NCI-H2171 (cell line): ENCODE measurements around the gene TGM2.

Experiments used
- DNase-seq: peaks from one replicate; lab custom pipeline; 2025; lab: John Stamatoyannopoulos, UW

Gene TGM2

GRCh38 chr20:38165089-38165965 is at the start of gene TGM2:
TSS of gene TGM2 (minus strand) at chr20:38165270. CDS start at chr20:38165198, 72 bp downstream.
- no peak for DNase-seq

DNA sequence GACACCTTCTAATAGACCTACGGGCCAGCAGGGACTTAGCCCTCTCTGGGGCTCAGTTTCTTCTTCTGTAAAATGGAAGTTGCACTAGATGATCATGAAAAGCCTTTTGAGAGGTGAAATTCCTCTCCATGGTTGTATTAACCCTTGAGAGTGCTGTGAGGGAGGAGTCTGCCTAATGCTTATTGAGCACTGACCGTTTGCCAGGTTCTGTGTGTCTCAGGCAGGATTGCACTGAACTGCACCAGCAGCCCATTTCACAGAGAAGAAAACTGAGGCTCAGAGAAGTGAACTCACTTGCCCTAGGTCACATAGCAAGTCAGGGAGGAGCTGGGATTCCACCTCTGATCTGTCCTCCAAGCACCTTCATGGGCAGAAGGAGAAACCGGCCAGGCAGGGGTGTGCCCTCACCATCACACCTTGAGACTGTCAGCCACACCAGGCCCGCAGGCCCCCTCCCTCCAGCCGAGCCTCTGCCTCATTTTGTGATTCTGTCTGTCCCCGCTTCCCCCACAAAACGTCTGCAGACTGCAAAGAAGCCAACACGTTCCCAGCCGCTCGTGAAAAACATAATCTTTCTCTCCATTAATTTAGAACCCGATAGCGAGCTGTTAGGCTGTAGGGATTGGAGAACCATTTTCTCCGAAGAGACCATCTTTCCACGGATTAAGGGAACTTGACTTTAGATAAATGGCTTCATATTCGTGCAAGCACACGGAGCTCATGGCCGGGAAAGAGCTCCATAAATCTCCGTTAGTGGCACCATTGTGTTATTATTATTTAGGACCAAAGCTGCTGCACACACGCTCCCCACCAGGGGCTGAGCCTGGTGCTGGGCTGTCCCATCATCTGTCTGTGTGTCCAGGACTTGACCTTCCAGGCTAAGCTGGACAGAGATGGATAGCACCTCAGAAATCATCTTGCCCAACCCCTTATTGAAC is 49.5 kb upstream of the TGM2 start:
- no peak for DNase-seq

DNA sequence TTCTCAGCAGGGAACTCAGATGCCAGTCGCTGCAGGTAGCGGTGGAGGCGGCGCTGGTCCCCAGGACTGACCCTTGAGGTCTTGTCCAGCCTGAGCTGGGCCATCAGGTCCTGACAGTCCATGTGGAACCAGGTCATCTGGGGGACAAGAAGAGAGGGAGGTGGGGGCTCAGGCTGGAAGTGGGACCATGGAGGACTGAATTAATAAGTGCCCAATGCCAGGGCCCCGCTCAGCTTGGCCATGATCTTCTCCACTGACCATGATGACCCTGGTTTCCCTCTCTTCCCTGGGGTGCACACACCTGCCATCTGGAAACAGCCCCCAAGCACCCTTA is 48.5 kb upstream of the TGM2 start:
- no peak for DNase-seq

GRCh38 chr20:38212806-38213606 is 47.9 kb upstream of the TGM2 start:
- DNase-seq: no peak

GRCh38 chr20:38211200-38212097 is 46.4 kb upstream of the TGM2 start:
- no peak for DNase-seq

DNA sequence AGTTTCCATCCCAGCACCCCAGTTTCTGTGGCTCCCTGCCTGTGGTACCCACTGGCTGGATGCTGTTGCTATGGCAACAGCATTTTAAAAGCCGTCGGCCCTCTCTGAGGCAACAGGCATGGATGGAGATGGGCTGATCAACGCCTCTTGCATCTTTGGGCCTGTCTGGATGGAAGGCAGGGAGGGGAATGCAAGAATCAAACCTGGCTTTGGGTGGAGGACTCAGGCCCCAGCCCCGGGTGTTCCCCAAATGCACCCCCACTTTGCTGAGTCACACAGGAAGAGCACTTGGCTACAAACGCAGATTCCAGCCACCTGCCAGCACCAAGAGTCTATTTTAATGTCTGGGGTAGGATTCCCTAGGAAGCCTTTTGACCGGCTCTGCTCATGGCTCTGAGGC is 45.7 kb upstream of the TGM2 start:
- no peak for DNase-seq

DNA sequence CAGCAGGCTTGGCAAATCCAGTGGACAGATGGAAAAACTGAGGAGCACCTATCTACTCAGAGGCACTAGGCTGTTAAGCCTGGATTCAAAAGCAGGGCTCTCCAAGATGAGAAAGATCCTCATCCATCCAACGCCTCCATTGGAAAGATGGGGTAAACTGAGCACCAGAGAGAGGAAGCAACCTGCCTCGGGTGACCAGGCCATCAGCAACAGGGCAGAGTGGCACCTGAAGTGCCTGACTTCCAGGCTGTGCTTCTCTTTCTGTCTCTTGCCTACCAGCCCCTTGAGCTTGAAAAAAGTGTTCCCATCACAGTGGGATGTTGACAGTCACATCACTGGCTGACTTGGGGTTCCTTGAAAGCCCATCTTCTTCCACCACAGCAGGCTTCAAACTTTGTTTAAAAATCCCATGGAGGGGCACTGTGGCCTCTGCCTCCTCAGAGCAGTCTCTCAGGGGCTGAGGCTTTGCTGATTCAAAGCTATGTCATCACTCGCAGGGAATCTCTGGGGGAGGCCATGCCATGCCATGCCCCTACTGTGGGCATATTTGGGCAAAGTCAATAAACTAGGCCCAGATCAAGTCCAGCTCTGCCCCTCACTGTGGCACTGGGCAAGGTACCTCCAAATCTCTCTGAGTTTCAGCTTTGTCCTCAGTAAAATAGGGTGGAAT is 44.8 kb upstream of the TGM2 start:
- no peak for DNase-seq

GRCh38 chr20:38209054-38209675 is 44.1 kb upstream of the TGM2 start:
- no peak for DNase-seq

- no peak for DNase-seq
Observed at GRCh38 chr20:38208523-38208922, 43.5 kb upstream of the TGM2 start.

GRCh38 chr20:38208088-38208487 is 43.0 kb upstream of the TGM2 start:
- no peak for DNase-seq

DNA sequence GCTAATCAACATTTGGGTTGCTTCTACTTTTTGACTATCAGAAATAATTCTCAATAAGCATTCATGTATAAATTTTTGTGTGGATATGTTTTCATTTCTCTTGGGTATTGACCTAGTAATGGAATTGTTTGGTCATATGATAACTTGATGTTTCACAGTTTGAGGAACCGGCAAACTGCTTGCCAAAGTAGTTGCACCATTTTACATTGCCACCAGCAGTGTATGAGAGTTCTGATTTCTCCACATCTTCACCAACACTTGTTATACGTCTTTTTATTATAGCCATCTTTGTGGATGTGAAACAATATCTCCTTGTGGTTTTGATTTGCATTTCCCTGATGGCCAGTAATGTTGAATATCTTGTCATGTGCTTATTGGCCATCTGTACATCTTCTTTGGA is 42.6 kb upstream of the TGM2 start:
- DNase-seq: no peak

DNA sequence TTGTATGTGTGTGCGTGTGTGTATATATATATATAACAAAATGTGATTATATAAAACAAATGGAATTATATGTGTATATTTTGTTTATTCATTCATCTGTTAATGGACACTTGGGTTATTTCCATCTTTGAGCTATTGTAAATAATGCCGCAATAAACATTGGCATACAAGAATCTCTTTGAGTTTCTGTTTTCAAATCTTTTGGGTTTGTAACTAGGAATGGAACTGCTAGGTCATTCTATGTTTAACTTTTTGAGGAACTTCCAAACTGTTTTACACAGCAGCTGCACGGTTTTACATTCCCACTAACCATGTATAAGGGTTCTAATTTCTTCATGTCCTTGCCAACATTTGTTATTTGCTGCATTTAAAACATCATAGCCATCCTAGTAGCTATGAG is 39.9 kb upstream of the TGM2 start:
- no peak for DNase-seq

- DNase-seq: no peak
Observed at GRCh38 chr20:38203981-38204357, 38.9 kb upstream of the TGM2 start.

- DNase-seq: no peak
Observed at GRCh38 chr20:38203337-38203980, 38.4 kb upstream of the TGM2 start.

GRCh38 chr20:38202982-38203293 is 37.9 kb upstream of the TGM2 start:
- no peak for DNase-seq

DNA sequence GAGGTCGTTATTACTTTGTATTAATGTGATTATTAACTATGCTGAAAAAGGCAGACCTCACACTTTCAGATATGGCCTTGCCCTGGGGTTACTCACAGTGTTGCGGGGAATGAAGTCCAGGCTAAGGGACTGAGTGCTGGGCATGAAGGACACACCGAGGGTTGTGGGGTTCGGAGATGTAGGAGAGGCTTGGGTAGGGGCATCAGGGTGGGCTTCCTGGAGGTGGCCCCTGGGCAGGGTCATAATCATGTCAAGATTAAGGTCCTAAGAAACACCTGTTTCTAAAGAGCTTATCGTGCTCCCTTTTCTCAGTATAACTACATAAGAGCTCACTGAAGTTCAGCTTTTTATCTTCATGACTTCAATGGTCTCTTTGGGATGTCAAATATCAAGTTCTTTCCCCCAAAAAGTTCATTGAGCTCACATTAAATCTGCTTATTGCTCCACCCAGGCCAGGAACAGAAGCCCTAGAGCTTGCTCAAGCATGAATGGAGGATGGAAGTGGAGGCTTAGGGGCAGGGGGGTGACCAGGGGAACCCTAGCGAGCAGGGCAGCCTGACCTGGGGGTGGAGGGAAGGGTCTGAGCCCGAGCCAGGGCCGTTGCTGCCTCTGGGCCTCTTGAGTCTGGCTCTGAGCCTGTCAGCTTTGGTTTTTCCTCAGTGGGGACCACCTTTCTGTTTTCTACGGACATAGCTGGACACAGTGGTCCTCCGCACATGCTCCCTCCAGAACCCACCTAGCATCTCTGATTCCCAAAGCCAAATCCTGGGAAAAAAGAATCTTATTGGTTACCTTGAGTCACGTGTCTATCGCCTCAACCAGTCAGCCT is 37.3 kb upstream of the TGM2 start:
- no peak for DNase-seq

GRCh38 chr20:38201356-38201755 is 36.3 kb upstream of the TGM2 start:
- no peak for DNase-seq

- DNase-seq: no peak
Observed at GRCh38 chr20:38200646-38201045, 35.6 kb upstream of the TGM2 start.
